Endothelial cell (in vitro differentiated cells): ENCODE measurements around the gene RAB17. TPM values are rescaled to one million over a fixed set of nuclear protein-coding genes. Genes with fewer than 3 reads are reported as not detected.

Experiments used
- DNase-seq: peaks from one replicate; pipeline ENCODE4 v3.0.0; 2021; ENCODE audit warnings: low spot score
- H3K27ac Mint-ChIP-seq: one replicate; pipeline ENCODE4 v1.8.0; 2021; ENCODE audit warnings: mixed read lengths, inconsistent platforms; ENCODE audit not compliant: unreplicated experiment
- H3K27me3 Mint-ChIP-seq: one replicate; pipeline ENCODE4 v1.8.0; 2021; ENCODE audit warnings: mild to moderate bottlenecking, moderate library complexity, mixed read lengths, inconsistent platforms; ENCODE audit not compliant: unreplicated experiment
- H3K36me3 Mint-ChIP-seq: one replicate; pipeline ENCODE4 v1.8.0; 2021; ENCODE audit warnings: mild to moderate bottlenecking, low read depth, mixed read lengths, inconsistent platforms; ENCODE audit not compliant: unreplicated experiment
- H3K4me1 Mint-ChIP-seq: one replicate; pipeline ENCODE4 v1.8.0; 2021; ENCODE audit warnings: mild to moderate bottlenecking, mixed read lengths, inconsistent platforms; ENCODE audit not compliant: unreplicated experiment
- H3K4me3 Mint-ChIP-seq: one replicate; pipeline ENCODE4 v1.8.0; 2021; ENCODE audit warnings: mild to moderate bottlenecking, mixed read lengths, inconsistent platforms; ENCODE audit not compliant: unreplicated experiment
- H3K9me3 Mint-ChIP-seq: one replicate; pipeline ENCODE4 v1.8.0; 2021; ENCODE audit warnings: mixed read lengths, inconsistent platforms; ENCODE audit not compliant: unreplicated experiment
- CTCF ChIP-seq: fragments of 200-600 bp; sonication (generic); IDR thresholded peaks from one replicate; pipeline ENCODE4 v1.5.0; 2021; ENCODE audit warnings: antibody characterized with exemption; ENCODE audit not compliant: unreplicated experiment
- total RNA-seq: library from RNA; stranded (reverse); fragmentation: NEBNext Ultra II Directional; extraction: Animal tissue kit (Norgen Biotek cat#: 25700); gene quantifications from one replicate; pipeline ENCODE4 v1.2.1, GENCODE V29; 2021; ENCODE audit not compliant: unreplicated experiment

Gene RAB17
- total RNA-seq, 1 donor from 2014 or later = 1.5 TPM

DNA sequence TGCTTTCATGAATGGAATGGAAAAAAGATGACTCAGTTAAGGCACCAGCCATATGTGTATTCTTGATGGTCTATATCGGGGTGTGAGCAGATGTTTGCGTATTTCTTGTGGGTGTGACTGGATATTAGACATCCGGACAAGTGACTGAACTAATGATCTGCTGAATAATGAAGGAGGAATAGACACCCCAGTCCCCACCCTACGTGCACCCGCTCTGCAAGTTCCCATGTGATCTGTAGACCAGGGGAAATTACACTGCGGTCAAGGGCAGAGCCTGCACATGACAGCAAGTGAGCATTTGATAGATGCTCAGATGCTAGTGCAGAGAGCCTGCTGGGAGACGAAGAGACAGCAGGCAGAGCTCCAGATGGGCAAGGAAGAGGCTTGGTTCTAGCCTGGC is 36.6 kb downstream of the RAB17 start:
- no peaks in the 10 kb centered on the region for H3K9me3 Mint-ChIP-seq
- H3K27ac Mint-ChIP-seq = no peak overlapping the region
- no peak for DNase-seq
- peaks cover 5% of the 10 kb centered on the region for H3K27me3 Mint-ChIP-seq
- no peak for TF ChIP-seq CTCF
- H3K4me3 Mint-ChIP-seq = no peak overlapping the region
- peaks cover 3% of the 10 kb centered on the region for H3K36me3 Mint-ChIP-seq
- no peaks in the 10 kb centered on the region for H3K4me1 Mint-ChIP-seq

- H3K27ac Mint-ChIP-seq = no peak overlapping the region
- peaks cover 3% of the 10 kb centered on the region for H3K27me3 Mint-ChIP-seq
- no peaks in the 10 kb centered on the region for H3K4me1 Mint-ChIP-seq
- no peak for DNase-seq
- H3K36me3 Mint-ChIP-seq = peaks cover 3% of the 10 kb centered on the region
- no peak overlapping the region for H3K4me3 Mint-ChIP-seq
- H3K9me3 Mint-ChIP-seq = no peaks in the 10 kb centered on the region
- TF ChIP-seq CTCF = no peak
Observed at GRCh38 chr2:237552908-237553307, 37.6 kb downstream of the RAB17 start.

- Mint-ChIP-seq H3K9me3 (no peaks in the 10 kb centered on the region), H3K4me1 (no peaks in the 10 kb centered on the region), H3K36me3 (peaks cover 3% of the 10 kb centered on the region), H3K4me3 (no peak overlapping the region), H3K27me3 (peaks cover 2% of the 10 kb centered on the region), H3K27ac (no peak overlapping the region)
- TF ChIP-seq CTCF = no peak
- no peak for DNase-seq
Observed at GRCh38 chr2:237551071-237551574, 39.4 kb downstream of the RAB17 start.

DNA sequence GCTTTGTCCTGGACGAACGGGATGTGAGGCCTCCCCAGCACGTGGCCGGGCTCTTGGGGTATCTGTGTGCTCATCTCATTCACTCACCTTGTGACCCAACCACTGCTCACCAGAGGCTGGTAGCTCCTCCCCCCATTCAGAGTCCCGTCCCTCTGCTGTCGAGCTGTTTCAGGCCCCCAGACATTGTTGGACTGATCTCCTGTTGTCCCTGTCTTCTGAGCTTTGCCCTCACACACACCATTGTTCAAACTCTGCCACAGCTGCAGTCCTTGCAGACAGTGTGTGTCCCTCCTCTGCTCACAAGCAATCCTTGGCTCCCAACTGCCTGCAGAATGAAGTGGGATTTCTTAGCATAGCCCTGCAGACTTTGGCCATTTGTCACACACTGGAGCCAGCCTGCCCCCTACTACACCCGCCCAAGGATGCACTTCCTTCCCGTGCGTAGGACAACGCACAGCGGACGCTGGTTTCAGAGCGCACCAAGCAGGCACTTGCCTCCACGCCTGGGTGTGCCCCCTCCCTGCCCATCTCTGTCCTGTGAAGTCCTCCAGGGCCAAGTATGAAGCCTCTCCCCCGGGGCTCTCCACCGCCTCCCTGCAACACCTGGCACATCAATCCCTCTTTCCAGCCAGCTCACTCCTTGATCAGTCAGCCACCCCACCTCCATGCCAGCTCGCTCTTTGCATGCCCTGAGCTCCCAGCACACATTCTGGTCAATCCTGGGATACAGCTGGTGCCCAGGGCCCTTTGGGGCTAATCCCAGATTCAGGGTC is 40.7 kb downstream of the RAB17 start:
- H3K9me3 Mint-ChIP-seq = no peaks in the 10 kb centered on the region
- DNase-seq = no peak
- no peak overlapping the region for H3K4me3 Mint-ChIP-seq
- H3K27me3 Mint-ChIP-seq = peaks cover 2% of the 10 kb centered on the region
- TF ChIP-seq CTCF = no peak
- peaks cover 3% of the 10 kb centered on the region for H3K36me3 Mint-ChIP-seq
- H3K4me1 Mint-ChIP-seq = peaks cover 3% of the 10 kb centered on the region
- H3K27ac Mint-ChIP-seq = peak overlapping the region; percentile 8

GRCh38 chr2:237549216-237549615 is 41.3 kb downstream of the RAB17 start:
- peaks cover 3% of the 10 kb centered on the region for H3K4me1 Mint-ChIP-seq
- no peak overlapping the region for H3K27ac Mint-ChIP-seq
- no peaks in the 10 kb centered on the region for H3K9me3 Mint-ChIP-seq
- H3K36me3 Mint-ChIP-seq = peaks cover 3% of the 10 kb centered on the region
- no peak for TF ChIP-seq CTCF
- H3K27me3 Mint-ChIP-seq = peaks cover 2% of the 10 kb centered on the region
- H3K4me3 Mint-ChIP-seq = no peak overlapping the region
- no peak for DNase-seq
